Endothelial cell of umbilical vein (primary cell): ENCODE results near the gene MON1A. TPM values are rescaled to one million over a fixed set of nuclear protein-coding genes. Genes with fewer than 3 reads are reported as not detected.
A peak's percentile ranks its signal among the peaks of the same experiment; 100 is the strongest.

Experiments
- BruUV-seq: library from RNA; stranded (reverse); fragments of 400-500 nt; replicated peaks from 2 replicates; lab custom pipeline; 2021; lab: Mats Ljungman, UMichigan
- CTCF ChIA-PET: fragments of 300-600, 350-600 bp; sonication (Branson Sonifier 250); formaldehyde crosslinking; loops from one replicate; lab custom pipeline; 2021; ENCODE audit warnings: antibody characterized with exemption, inconsistent platforms; lab: Charles Lee
- POLR2A ChIA-PET: fragments of 300-600, 350-600 bp; sonication (Branson Sonifier 250); formaldehyde crosslinking; loops from one replicate; lab custom pipeline; 2021; ENCODE audit warnings: antibody characterized with exemption, inconsistent platforms; lab: Charles Lee
- DNase-seq: peaks from one replicate; pipeline ENCODE4 v3.0.0-alpha.2; 2011; ENCODE audit warnings: low read depth, low spot score
- FAIRE-seq: peaks from 2 replicates; lab custom pipeline; 2011; peaks lifted over from hg19 to GRCh38; lab: Jason Lieb, UNC
- H2AFZ ChIP-seq: 2 replicates; pipeline ENCODE4 v1.6.0; 2012; ENCODE audit warnings: low read depth, low read length, control low read depth, inconsistent platforms
- H3K27ac ChIP-seq: 2 replicates; pipeline ENCODE4 v1.5.1; 2011; ENCODE audit warnings: low read depth, mild to moderate bottlenecking, control low read depth, low read length, moderate library complexity; ENCODE audit not compliant: insufficient read depth
- H3K27me3 ChIP-seq, 2 experiments: 2 replicates each; pipeline versions ENCODE4 v1.6.0 to v1.6.1; 2011; ENCODE audit warnings: low read length in 2 of 2, mixed read lengths in 1 of 2; ENCODE audit not compliant: control insufficient read depth in 2 of 2, insufficient read depth in 2 of 2
- H3K36me3 ChIP-seq, 2 experiments: 2 replicates in 1 of 2; 3 replicates in 1 of 2; pipeline ENCODE4 v1.5.1; 2011; ENCODE audit warnings: low read length in 2 of 2, mild to moderate bottlenecking in 1 of 2, moderate library complexity in 1 of 2; ENCODE audit not compliant: control insufficient read depth in 2 of 2, insufficient read depth in 2 of 2; ENCODE audit errors: extremely low read depth in 1 of 2
- H3K4me1 ChIP-seq: 3 replicates; pipeline ENCODE4 v1.5.1; 2011; ENCODE audit warnings: mild to moderate bottlenecking, low read length; ENCODE audit not compliant: control insufficient read depth, insufficient read depth; ENCODE audit errors: extremely low read depth
- H3K4me2 ChIP-seq: 2 replicates; pipeline ENCODE4 v1.6.1; 2011; ENCODE audit warnings: low read length, control low read depth, mixed read lengths; ENCODE audit not compliant: insufficient read depth
- H3K4me3 ChIP-seq, 3 experiments: fragments of 200-600 bp in 1 of 3; sonication (generic), shearing (Covaris generic) in 1 of 3; replicated peaks in 1 of 3; 2 replicates each; pipeline ENCODE4 v1.5.1; 2011 to 2016; ENCODE audit warnings: control low read depth in 3 of 3, low read length in 3 of 3, mild to moderate bottlenecking in 2 of 3, inconsistent platforms in 1 of 3, low read depth in 1 of 3, moderate library complexity in 1 of 3; ENCODE audit not compliant: insufficient read depth in 1 of 3
- H3K79me2 ChIP-seq: 2 replicates; pipeline ENCODE4 v1.6.0; 2012; ENCODE audit warnings: low read length, inconsistent platforms; ENCODE audit not compliant: control insufficient read depth, insufficient read depth
- H3K9ac ChIP-seq: replicated peaks from 2 replicates; pipeline ENCODE3; 2011; ENCODE audit warnings: low read length, control low read depth; ENCODE audit not compliant: insufficient read depth; ENCODE audit errors: extremely low read depth
- H3K9me1 ChIP-seq: replicated peaks from 3 replicates; pipeline ENCODE4 v1.6.0; 2011; ENCODE audit warnings: mild to moderate bottlenecking, low read length; ENCODE audit not compliant: control insufficient read depth, insufficient read depth; ENCODE audit errors: extremely low read depth
- H3K9me3 ChIP-seq: replicated peaks from 2 replicates; pipeline ENCODE4 v1.5.1; 2012; ENCODE audit warnings: low read length, inconsistent platforms; ENCODE audit not compliant: control insufficient read depth, insufficient read depth
- H4K20me1 ChIP-seq: replicated peaks from 2 replicates; pipeline ENCODE3; 2011; ENCODE audit warnings: mild to moderate bottlenecking, low read length; ENCODE audit not compliant: control insufficient read depth, insufficient read depth; ENCODE audit errors: extremely low read depth
- CTCF ChIP-seq, 2 donors: IDR thresholded peaks; 1 replicate in 1 of 2; 2 replicates in 1 of 2; pipeline ENCODE4 v1.5.1; 2011; ENCODE audit warnings: low read length in 2 of 2, mild to moderate bottlenecking in 2 of 2, moderate library complexity in 2 of 2, control low read depth in 1 of 2, inconsistent platforms in 1 of 2, low read depth in 1 of 2; ENCODE audit not compliant: insufficient read depth in 1 of 2; ENCODE audit errors: extremely low read depth in 1 of 2
- EZH2 ChIP-seq: IDR thresholded peaks from 2 replicates; pipeline ENCODE4 v1.6.1; 2012; ENCODE audit warnings: borderline replicate concordance, low read depth, mild to moderate bottlenecking, moderate library complexity, low read length, inconsistent platforms; ENCODE audit not compliant: severe bottlenecking
- FOS ChIP-seq: IDR thresholded peaks from 2 replicates; pipeline ENCODE4 v1.6.1; 2011; ENCODE audit warnings: mild to moderate bottlenecking, low read length, moderate library complexity, borderline replicate concordance; ENCODE audit not compliant: insufficient read depth
- GATA2 ChIP-seq: IDR thresholded peaks from 2 replicates; pipeline ENCODE4 v1.7.0; 2011; ENCODE audit warnings: low read depth, mild to moderate bottlenecking, moderate library complexity, mixed read lengths, low read length; ENCODE audit not compliant: insufficient read length, insufficient read depth
- JUN ChIP-seq: IDR thresholded peaks from 2 replicates; pipeline ENCODE4 v1.6.1; 2011; ENCODE audit warnings: borderline replicate concordance, low read depth; ENCODE audit not compliant: insufficient read length, insufficient read depth
- MYC ChIP-seq: IDR thresholded peaks from one replicate; pipeline ENCODE4 v1.6.1; 2011; ENCODE audit warnings: mild to moderate bottlenecking, low read depth, low read length
- POLR2A ChIP-seq: IDR thresholded peaks from 2 replicates; pipeline ENCODE4 v1.6.1; 2012; ENCODE audit warnings: low read depth, mild to moderate bottlenecking, control low read depth, low read length
- POLR2AphosphoS5 ChIP-seq: IDR thresholded peaks from 2 replicates; pipeline ENCODE4 v1.6.1; 2012; ENCODE audit warnings: low read depth, mild to moderate bottlenecking, control low read depth, low read length, moderate library complexity; ENCODE audit not compliant: insufficient read depth
- dilution Hi-C: fragments of 300-500 bp; cut with MboI; formaldehyde crosslinking; loops from one replicate; pipeline ENCODE4 v1.15.0; 2019; ENCODE audit warnings: low sequenced_read_pairs; ENCODE audit not compliant: extremely low pct_ligation_motif_present
- intact Hi-C: fragments of 100-400 bp; cut with micrococcal nuclease; formaldehyde crosslinking; loops from one replicate; pipeline ENCODE4 v1.10.0; 2022
- polyA plus RNA-seq, 4 experiments: library from polyadenylated mRNA; depleted of rRNA in 3 of 4; stranded (reverse) in 3 of 4; unstranded in 1 of 4; fragments of >200 nt; gene quantifications; 2 replicates each; pipeline versions ENCODE4 v1.2.1 to v1.2.3, GENCODE V29; 2011 to 2012; ENCODE audit warnings: missing spikeins in 1 of 4
- total RNA-seq: library from RNA; stranded (reverse); gene quantifications from 2 replicates; pipeline ENCODE4 v1.2.3, GENCODE V29; 2021
- TF ChIP-seq, protein P1 (sequence below): IDR thresholded peaks from 2 replicates; pipeline ENCODE4 v1.6.1; 2011; ENCODE audit not compliant: insufficient read depth, insufficient read length

MON1A gene
- total and polyA plus RNA-seq, 2 donors (not counting 3 experiments of a cell fraction or from before 2014, with no cell fraction given) = 17.5 to 31.1 TPM

- dilution Hi-C loops (no loop called here), intact Hi-C loops (no loop called here)
- Histone ChIP-seq H3K9ac (peak within 1 kb of the TSS; percentile 27), H3K4me3 (peak within 1 kb of the TSS in 2 of 3 experiments; percentile 10 to 29), H3K79me2 (no peaks in the 10 kb centered on the region), H3K9me1 (no peaks in the 10 kb centered on the region), H3K9me3 (no peaks in the 10 kb centered on the region), H2AFZ (peak within 1 kb of the TSS; percentile 98), H3K36me3 (no peaks in the 10 kb centered on the region), H3K4me2 (peak within 1 kb of the TSS; percentile 66), H3K4me1 (peaks cover 14% of the 10 kb centered on the region), H3K27ac (no peak within 1 kb of the TSS), H4K20me1 (no peaks in the 10 kb centered on the region), H3K27me3 (no peaks in the 10 kb centered on the region)
- TF ChIP-seq POLR2AphosphoS5 (peak; percentile 18), JUN (no peak)
- DNase-seq (peak; percentile 27), FAIRE-seq (peak; percentile 87)
- CTCF ChIA-PET = interaction anchor here (3.7 to 4.0 kb wide), 2 partner anchors 63 to 101 kb away, joined by 18 to 25 read pairs; partner anchors contain the start of gene INKA1
- BruUV-seq = no TSS peak
- POLR2A ChIA-PET = no interaction called here
Measured at GRCh38 chr3:49903451-49904424, 25.9 kb downstream of the MON1A start, which contains the start of gene MST1R. MST1R (minus strand) TSS chr3:49903873; CDS start chr3:49903609, 264 bp downstream.

DNA sequence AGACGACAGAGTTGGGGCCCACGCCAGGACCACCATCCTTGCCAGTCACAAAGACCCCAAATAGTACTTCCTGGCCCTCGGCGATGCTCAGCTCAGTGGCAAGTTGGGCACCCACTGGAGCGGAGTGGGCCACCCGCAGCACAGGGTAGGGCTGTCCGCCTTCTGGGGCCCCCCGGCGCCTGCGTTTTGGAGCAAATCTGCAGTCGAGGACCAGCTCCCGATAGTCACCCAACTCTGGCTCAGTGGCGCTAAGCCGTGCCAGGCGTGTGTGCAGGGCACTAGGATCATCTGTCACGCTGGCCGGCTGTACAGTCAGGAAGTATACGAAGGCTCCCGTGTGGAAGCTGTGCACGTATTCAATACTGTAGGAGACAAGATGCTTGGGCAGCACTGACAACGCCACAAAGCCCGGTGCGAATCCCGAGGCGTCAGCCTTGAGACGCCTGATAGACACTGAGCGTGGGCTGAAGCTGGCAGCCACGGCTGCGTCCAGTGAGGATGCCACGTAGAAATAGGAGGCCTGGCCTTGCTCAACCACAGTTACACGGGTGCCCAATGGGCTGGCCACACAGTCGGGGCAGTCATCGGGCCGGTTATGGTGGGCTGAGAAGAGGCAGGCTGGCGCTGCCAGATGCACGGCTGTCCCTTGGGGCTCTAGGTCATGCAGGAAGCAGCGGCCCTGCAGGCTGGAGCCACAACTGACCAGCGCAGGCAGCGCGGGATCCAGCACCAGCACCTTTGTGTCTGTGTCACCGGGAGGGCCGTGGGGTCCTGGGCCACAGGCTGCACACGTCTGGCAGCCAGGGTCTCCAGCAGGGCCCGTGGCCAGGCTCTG, 26.9 kb downstream of the MON1A start:
- FAIRE-seq = no peak
- no peaks in the 10 kb centered on the region for H3K27me3 ChIP-seq
- peaks cover 14% of the 10 kb centered on the region for H3K4me1 ChIP-seq
- no peak overlapping the region for H2AFZ ChIP-seq
- ChIA-PET POLR2A (no interaction called here), CTCF (interaction anchor here (0.9 to 5.5 kb wide), 2 partner anchors 62 to 104 kb away, joined by 3 to 65 read pairs; no protein-coding TSS in a partner anchor)
- TF ChIP-seq POLR2A (no peak), GATA2 (no peak), POLR2AphosphoS5 (no peak), FOS (no peak), JUN (no peak), MYC (no peak), CTCF (IDR thresholded peaks at IDR 0.05; ENCODE audit: extremely low read depth in 1 of 2, insufficient read depth in 1 of 2, low read depth in 1 of 2, low read length in 2 of 2) (no peak), EZH2 (no peak)
- TF ChIP-seq, protein P1, sequence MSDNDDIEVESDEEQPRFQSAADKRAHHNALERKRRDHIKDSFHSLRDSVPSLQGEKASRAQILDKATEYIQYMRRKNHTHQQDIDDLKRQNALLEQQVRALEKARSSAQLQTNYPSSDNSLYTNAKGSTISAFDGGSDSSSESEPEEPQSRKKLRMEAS = no peak
- no peak overlapping the region for H3K4me3 ChIP-seq
- no peak overlapping the region for H3K9ac ChIP-seq
- no peaks in the 10 kb centered on the region for H3K36me3 ChIP-seq
- no peaks in the 10 kb centered on the region for H4K20me1 ChIP-seq
- H3K9me3 ChIP-seq = no peaks in the 10 kb centered on the region
- no TSS peak for BruUV-seq
- no peak overlapping the region for H3K4me2 ChIP-seq
- no peaks in the 10 kb centered on the region for H3K9me1 ChIP-seq
- no peak overlapping the region for H3K27ac ChIP-seq
- intact Hi-C loops (no loop called here), dilution Hi-C loops (no loop called here)
- no peak for DNase-seq
- H3K79me2 ChIP-seq = no peaks in the 10 kb centered on the region
